IMR-90 (cell line): ENCODE measurements around the gene TSGA10. TPM values are rescaled to one million over a fixed set of nuclear protein-coding genes. Genes with fewer than 3 reads are reported as not detected.

Source experiments
- ATAC-seq: fragments of 200-7000 bp; cut with Tn5 transposase; 2 replicates; pipeline ENCODE4 v1.9.1; 2020; ENCODE audit warnings: low read depth, mild to moderate bottlenecking, moderate library complexity
- BruUV-seq: library from RNA; stranded (reverse); fragments of 400-500 nt; replicated peaks from 2 replicates; lab custom pipeline; 2021; lab: Mats Ljungman, UMichigan
- CTCF ChIA-PET: fragments of 300-600 bp; formaldehyde crosslinking; extraction: SDS; loops from one replicate; lab custom pipeline; 2021; ENCODE audit warnings: antibody characterized with exemption; lab: Yijun Ruan, JAX
- POLR2A ChIA-PET: fragments of 300-600 bp; sonication (Branson Sonifier 250); formaldehyde crosslinking; loops from one replicate; lab custom pipeline; 2022; ENCODE audit warnings: antibody characterized with exemption; ENCODE audit not compliant: unreplicated experiment; lab: Charles Lee
- DNase-seq: peaks from one replicate; pipeline ENCODE4 v3.0.0; 2013
- H2AFZ ChIP-seq: replicated peaks from 2 replicates; pipeline ENCODE3; 2013; ENCODE audit warnings: low read length, mild to moderate bottlenecking; ENCODE audit not compliant: poor library complexity
- H2AK5ac ChIP-seq: 2 replicates; pipeline ENCODE4 v1.6.1; 2013; ENCODE audit warnings: low read depth, low read length, inconsistent platforms
- H2AK9ac ChIP-seq: replicated peaks from 2 replicates; pipeline ENCODE3; 2013; ENCODE audit warnings: mild to moderate bottlenecking, low read depth, low read length, moderate library complexity; ENCODE audit not compliant: poor library complexity
- H2BK120ac ChIP-seq: 2 replicates; pipeline ENCODE4 v1.6.1; 2013; ENCODE audit warnings: low read depth, low read length, inconsistent platforms
- H2BK15ac ChIP-seq: 3 replicates; pipeline ENCODE4 v1.6.1; 2013; ENCODE audit warnings: low read depth, low read length, inconsistent platforms
- H2BK20ac ChIP-seq: 2 replicates; pipeline ENCODE4 v1.6.1; 2013; ENCODE audit warnings: low read depth, mild to moderate bottlenecking, inconsistent platforms, low read length, moderate library complexity
- H2BK5ac ChIP-seq: 2 replicates; pipeline ENCODE4 v1.6.1; 2013; ENCODE audit warnings: mild to moderate bottlenecking, low read depth, low read length, inconsistent platforms; ENCODE audit not compliant: poor library complexity, severe bottlenecking
- H3K14ac ChIP-seq: replicated peaks from 2 replicates; pipeline ENCODE4 v1.6.1; 2013; ENCODE audit warnings: low read depth, low read length, inconsistent platforms
- H3K18ac ChIP-seq: 2 replicates; pipeline ENCODE4 v1.6.1; 2013; ENCODE audit warnings: low read depth, low read length, control low read depth
- H3K23ac ChIP-seq: 2 replicates; pipeline ENCODE4 v1.6.1; 2013; ENCODE audit warnings: low read depth, low read length, inconsistent platforms
- H3K27ac ChIP-seq: 2 replicates; pipeline ENCODE4 v1.5.1; 2013; ENCODE audit warnings: mild to moderate bottlenecking, control low read depth, low read length; ENCODE audit not compliant: insufficient read depth
- H3K27me3 ChIP-seq: 2 replicates; pipeline ENCODE4 v1.6.1; 2013; ENCODE audit warnings: low read length; ENCODE audit not compliant: control insufficient read depth, insufficient read depth
- H3K36me3 ChIP-seq: 2 replicates; pipeline ENCODE4 v1.6.1; 2013; ENCODE audit warnings: low read length, mixed read lengths; ENCODE audit not compliant: control insufficient read depth, insufficient read depth
- H3K4ac ChIP-seq: 2 replicates; pipeline ENCODE4 v1.6.1; 2013; ENCODE audit warnings: low read depth, low read length, inconsistent platforms
- H3K4me1 ChIP-seq: 2 replicates; pipeline ENCODE4 v1.6.1; 2013; ENCODE audit warnings: low read length, mixed read lengths; ENCODE audit not compliant: control insufficient read depth, insufficient read depth
- H3K4me2 ChIP-seq: 2 replicates; pipeline ENCODE4 v1.6.1; 2013; ENCODE audit warnings: low read depth, mild to moderate bottlenecking, control low read depth, low read length, moderate library complexity
- H3K4me3 ChIP-seq: 2 replicates; pipeline ENCODE4 v1.5.1; 2013; ENCODE audit warnings: low read depth, mild to moderate bottlenecking, control low read depth, low read length, moderate library complexity; ENCODE audit not compliant: insufficient read depth
- H3K56ac ChIP-seq: 2 replicates; pipeline ENCODE4 v1.6.1; 2013; ENCODE audit warnings: low read length, inconsistent platforms; ENCODE audit not compliant: insufficient read depth; ENCODE audit errors: extremely low read depth
- H3K79me1 ChIP-seq, 2 experiments: 2 replicates each; pipeline ENCODE4 v1.6.1; 2013; ENCODE audit warnings: low read length in 2 of 2, inconsistent platforms in 1 of 2, low read depth in 1 of 2
- H3K9ac ChIP-seq: 2 replicates; pipeline ENCODE4 v1.6.1; 2013; ENCODE audit warnings: low read depth, low read length, control low read depth
- H3K9me1 ChIP-seq: 2 replicates; pipeline ENCODE4 v1.6.1; 2013; ENCODE audit warnings: low read length, inconsistent platforms; ENCODE audit not compliant: insufficient read depth
- H3K9me3 ChIP-seq: 2 replicates; pipeline ENCODE4 v1.6.1; 2013; ENCODE audit warnings: low read length; ENCODE audit not compliant: control insufficient read depth, insufficient read depth
- H4K20me1 ChIP-seq: 2 replicates; pipeline ENCODE4 v1.6.1; 2013; ENCODE audit warnings: low read length, inconsistent platforms; ENCODE audit not compliant: insufficient read depth
- H4K5ac ChIP-seq: 2 replicates; pipeline ENCODE4 v1.6.1; 2013; ENCODE audit warnings: mild to moderate bottlenecking, low read depth, low read length, control low read depth
- H4K8ac ChIP-seq, 2 experiments: 2 replicates each; pipeline ENCODE4 v1.6.1; 2013; ENCODE audit warnings: low read depth in 2 of 2, low read length in 2 of 2, control low read depth in 1 of 2, inconsistent platforms in 1 of 2
- H4K91ac ChIP-seq: 2 replicates; pipeline ENCODE4 v1.6.1; 2013; ENCODE audit warnings: low read depth, low read length, inconsistent platforms; ENCODE audit not compliant: insufficient read depth
- BHLHE40 ChIP-seq: fragments of 150-350 bp; IDR thresholded peaks from 2 replicates; pipeline ENCODE4 v1.6.1; 2016; ENCODE audit warnings: mild to moderate bottlenecking, low read depth, low read length
- CHD1 ChIP-seq: IDR thresholded peaks from 2 replicates; pipeline ENCODE4 v1.6.1; 2012; ENCODE audit warnings: low read depth, low read length, improper control_type of control experiment
- CTCF ChIP-seq: conservative IDR thresholded peaks from 2 replicates; pipeline ENCODE4 v1.5.1; 2012; ENCODE audit warnings: mild to moderate bottlenecking, low read depth, low read length, improper control_type of control experiment
- FOS ChIP-seq: fragments of 150-350 bp; IDR thresholded peaks from 2 replicates; pipeline ENCODE4 v1.6.1; 2016; ENCODE audit warnings: low read depth, low read length
- MAZ ChIP-seq: IDR thresholded peaks from 2 replicates; pipeline ENCODE4 v1.6.1; 2012; ENCODE audit warnings: low read depth, mild to moderate bottlenecking, low read length, improper control_type of control experiment, moderate library complexity, borderline replicate concordance
- MXI1 ChIP-seq: IDR thresholded peaks from 2 replicates; pipeline ENCODE4 v1.6.1; 2012; ENCODE audit warnings: low read depth, mild to moderate bottlenecking, low read length, moderate library complexity, borderline replicate concordance
- NFE2L2 ChIP-seq: fragments of 150-350 bp; IDR thresholded peaks from 2 replicates; pipeline ENCODE4 v1.6.1; 2016; ENCODE audit warnings: low read depth, mild to moderate bottlenecking, low read length
- RAD21 ChIP-seq: IDR thresholded peaks from 2 replicates; pipeline ENCODE4 v1.6.1; 2012; ENCODE audit warnings: low read length, improper control_type of control experiment
- RFX5 ChIP-seq: IDR thresholded peaks from 2 replicates; pipeline ENCODE4 v1.8.0; 2012; ENCODE audit warnings: low read depth, mild to moderate bottlenecking, low read length, moderate library complexity
- SMC3 ChIP-seq: fragments of 150-350 bp; IDR thresholded peaks from 2 replicates; pipeline ENCODE4 v1.6.1; 2016; ENCODE audit warnings: low read depth, mild to moderate bottlenecking, antibody characterized with exemption, low read length, moderate library complexity
- USF2 ChIP-seq: fragments of 150-350 bp; IDR thresholded peaks from 2 replicates; pipeline ENCODE4 v1.6.1; 2017; ENCODE audit warnings: mild to moderate bottlenecking, antibody characterized with exemption, low read length, low read depth
- WGBS, 2 experiments: methylation state at CpG; one replicate each; pipeline versions ENCODE4 v1.1.5 to v1.1.7; 2013; ENCODE audit warnings: missing lambda C conversion rate in 2 of 2; ENCODE audit not compliant: insufficient read length in 1 of 2; ENCODE audit errors: extremely low coverage in 2 of 2; 5-methylcytosine and 5-hydroxymethylcytosine counted together
- dilution Hi-C: fragments of 300-500 bp; cut with HindIII; formaldehyde crosslinking; loops from one replicate; pipeline ENCODE4 v1.14.3; 2018; ENCODE audit warnings: low sequenced_read_pairs; ENCODE audit not compliant: unreplicated experiment
- in situ Hi-C: fragments of 300-500 bp; cut with MboI; formaldehyde crosslinking; loops from 3 replicates; pipeline ENCODE4 v1.14.3; 2019; ENCODE audit warnings: low sequenced_read_pairs, inconsistent platforms, mixed read lengths
- intact Hi-C: fragments of 100-400 bp; cut with micrococcal nuclease; formaldehyde crosslinking; loops from 2 replicates; pipeline ENCODE4 v1.10.0; 2022
- polyA plus RNA-seq, 3 experiments: library from polyadenylated mRNA; depleted of rRNA; stranded (reverse); fragments of >200 nt; gene quantifications; 2 replicates each; pipeline ENCODE4 v1.2.3, GENCODE V29; 2012; ENCODE audit warnings: low replicate concordance in 1 of 3
- total RNA-seq: library from RNA; depleted of rRNA; stranded (reverse); fragments of >200 nt; gene quantifications from 2 replicates; pipeline ENCODE4 v1.2.3, GENCODE V29; 2012

Gene TSGA10
- total and polyA plus RNA-seq, 2 of the 4 experiments (the other 2 are of a cell fraction) = 0.32 to 0.54 TPM

GRCh38 chr2:99067871-99068625 is 86.7 kb downstream of the TSGA10 start (continued):
- no peak for TF ChIP-seq RFX5

- no peak overlapping the region for H4K91ac ChIP-seq
- CTCF ChIA-PET = interaction anchor here (0.5 to 2.9 kb wide), 8 partner anchors 11 to 421 kb away, joined by 3 to 20 read pairs (median 3); no protein-coding TSS in a partner anchor
- no peak overlapping the region for H3K56ac ChIP-seq
- H3K9me3 ChIP-seq = no peaks in the 10 kb centered on the region
- intact Hi-C loops (loop anchor here (1.0 to 5.0 kb wide), 4 partner anchors 229 to 1196 kb away; no protein-coding TSS in a partner anchor), in situ Hi-C loops (loop anchor here (5.0 kb wide), 1 partner anchor 419 kb away; no protein-coding TSS in a partner anchor), dilution Hi-C loops (no loop called here)
- H3K79me1 ChIP-seq = no peaks in the 10 kb centered on the region
- H4K20me1 ChIP-seq = no peaks in the 10 kb centered on the region
- POLR2A ChIA-PET = no interaction called here
- H3K4me1 ChIP-seq = no peaks in the 10 kb centered on the region
- DNase-seq (peak; percentile 61), ATAC-seq (peak; percentile 97)
- H3K9me1 ChIP-seq = no peaks in the 10 kb centered on the region
- no peak overlapping the region for H3K18ac ChIP-seq
- peaks cover 5% of the 10 kb centered on the region for H3K27me3 ChIP-seq
- H2AK5ac ChIP-seq = no peak overlapping the region
- BruUV-seq = no TSS peak
- no peak overlapping the region for H2BK5ac ChIP-seq
- H3K4ac ChIP-seq = no peak overlapping the region
- no peak overlapping the region for H2BK20ac ChIP-seq
- 0 out of 4 replicates have a peak overlapping the region, but pooled peaks of 1 of the 2 experiments have one; percentile 56 for H4K8ac ChIP-seq
- H3K4me3 ChIP-seq = no peak overlapping the region
- H3K36me3 ChIP-seq = no peaks in the 10 kb centered on the region
- peak overlapping the region; percentile 90 for H3K4me2 ChIP-seq
- H2AFZ ChIP-seq = peak overlapping the region; percentile 44
- H4K5ac ChIP-seq = no peak overlapping the region
- no peak overlapping the region for H3K9ac ChIP-seq
- H2AK9ac ChIP-seq = no peak overlapping the region
- H3K27ac ChIP-seq = no peak overlapping the region
- H2BK15ac ChIP-seq = no peak overlapping the region
- no peak overlapping the region for H3K23ac ChIP-seq
- no peak overlapping the region for H2BK120ac ChIP-seq
- WGBS, 2 experiments = no CpG with 5 or more reads among the region's 3 CpGs
- no peak overlapping the region for H3K14ac ChIP-seq
- no peak for TF ChIP-seq RFX5
- peak; percentile 48 for TF ChIP-seq RAD21
- no peak for TF ChIP-seq BHLHE40
- TF ChIP-seq USF2 = no peak
- peak; percentile 60 for TF ChIP-seq CTCF
- TF ChIP-seq MXI1 = no peak
- no peak for TF ChIP-seq MAZ
- TF ChIP-seq CHD1 = no peak
- no peak for TF ChIP-seq FOS
- TF ChIP-seq NFE2L2 = no peak
- peak; percentile 52 for TF ChIP-seq SMC3
Measured at GRCh38 chr2:99066075-99066958, 88.4 kb downstream of the TSGA10 start.
